K562 (cell line): ENCODE results near the gene TMC6. TPM values are rescaled to one million over a fixed set of nuclear protein-coding genes. Genes with fewer than 3 reads are reported as not detected.
A peak's percentile ranks its signal among the peaks of the same experiment; 100 is the strongest.

Source experiments
- BRD4 ChIP-seq: fragments of 200-600 bp; sonication (generic); IDR thresholded peaks from 2 replicates; pipeline ENCODE4 v1.6.1; 2017; ENCODE audit warnings: inconsistent platforms
- CREB5 ChIP-seq: fragments of 250-450 bp; sonication (Bioruptor Pico); IDR thresholded peaks from 2 replicates; pipeline ENCODE4 v1.5.0; 2020; ENCODE audit warnings: mild to moderate bottlenecking
- GATAD2A ChIP-seq: fragments of 450-650 bp; IDR thresholded peaks from 2 replicates; pipeline ENCODE4 v1.6.1; 2017
- GTF2A2 ChIP-seq: IDR thresholded peaks from 2 replicates; pipeline ENCODE4 v1.6.1; 2016; ENCODE audit warnings: mild to moderate bottlenecking, missing genetic modification characterization, missing compliant biosample characterization
- HMGN3 ChIP-seq: IDR thresholded peaks from 2 replicates; pipeline ENCODE4 v1.6.1; 2011; ENCODE audit warnings: borderline replicate concordance, low read depth, mild to moderate bottlenecking, mixed read lengths, low read length; ENCODE audit not compliant: insufficient read length; ENCODE audit errors: extremely low read depth
- HOXB6 ChIP-seq: fragments of 250-450 bp; sonication (Bioruptor Pico); IDR thresholded peaks from 2 replicates; pipeline ENCODE4 v1.5.1; 2022; ENCODE audit warnings: mild to moderate bottlenecking, borderline replicate concordance
- JUND ChIP-seq, 2 experiments: IDR thresholded peaks; 2 replicates in 1 of 2; 3 replicates in 1 of 2; pipeline ENCODE4 v1.6.1; 2011; ENCODE audit warnings: borderline replicate concordance in 2 of 2, low read depth in 2 of 2, low read length in 2 of 2, improper control_type of control experiment in 1 of 2, missing biosample characterization in 1 of 2, missing genetic modification characterization in 1 of 2, missing genetic modification reagents in 1 of 2
- KAT8 ChIP-seq: fragments of 450-650 bp; IDR thresholded peaks from 2 replicates; pipeline ENCODE4 v1.6.1; 2016; ENCODE audit warnings: low read depth, mild to moderate bottlenecking
- LARP7 ChIP-seq: fragments of 450-650 bp; IDR thresholded peaks from 2 replicates; pipeline ENCODE4 v1.6.1; 2016
- PHTF2 ChIP-seq: fragments of 250-450 bp; sonication (Bioruptor Pico); IDR thresholded peaks from 2 replicates; pipeline ENCODE4 v1.5.0; 2021; ENCODE audit warnings: mild to moderate bottlenecking
- PKNOX1 ChIP-seq: fragments of 450-650 bp; IDR thresholded peaks from 2 replicates; pipeline ENCODE4 v1.6.1; 2016
- RB1 ChIP-seq: fragments of 450-650 bp; IDR thresholded peaks from 2 replicates; pipeline ENCODE4 v1.6.1; 2017; ENCODE audit warnings: low read depth, mild to moderate bottlenecking
- RCOR1 ChIP-seq, 2 experiments: IDR thresholded peaks; 2 replicates each; pipeline ENCODE4 v1.6.1; 2012; ENCODE audit warnings: low read depth in 2 of 2, low read length in 2 of 2, borderline replicate concordance in 1 of 2, improper control_type of control experiment in 1 of 2
- VEZF1 ChIP-seq: fragments of 200-800 bp; sonication (Bioruptor generic); IDR thresholded peaks from 2 replicates; pipeline ENCODE4 v1.6.1; 2017; ENCODE audit warnings: missing genetic modification characterization, missing compliant biosample characterization
- XRCC5 ChIP-seq: fragments of 200-400 bp; formaldehyde crosslinking; IDR thresholded peaks from 2 replicates; pipeline ENCODE4 v1.6.1; 2017; ENCODE audit warnings: low read depth, mild to moderate bottlenecking, low read length
- ZFP36 ChIP-seq: fragments of 150-350 bp; IDR thresholded peaks from 2 replicates; pipeline ENCODE4 v1.6.1; 2018; ENCODE audit warnings: low read length, low read depth; ENCODE audit not compliant: partially characterized antibody
- ZFP91 ChIP-seq: sonication (generic); formaldehyde crosslinking; IDR thresholded peaks from 2 replicates; pipeline ENCODE4 v1.8.0; 2022; ENCODE audit warnings: mild to moderate bottlenecking, missing genetic modification reagents
- ZNF224 ChIP-seq: sonication (generic); formaldehyde crosslinking; IDR thresholded peaks from 2 replicates; pipeline ENCODE4 v1.8.0; 2022; ENCODE audit warnings: mild to moderate bottlenecking, missing genetic modification reagents
- ZNF764 ChIP-seq: fragments of 250-450 bp; sonication (Bioruptor Pico); IDR thresholded peaks from 2 replicates; pipeline ENCODE4 v1.4.0; 2020; ENCODE audit warnings: low read depth, mild to moderate bottlenecking, moderate library complexity
- polyA plus RNA-seq, 8 experiments: library from polyadenylated mRNA; depleted of rRNA in 4 of 8; stranded (reverse) in 5 of 8; unstranded in 3 of 8; fragments of >200 nt; fragmentation: Nextera tagmentation in 2 of 8; fragmentation: Illumina TruSeq in 1 of 8; extraction: Ambion mirVana in 2 of 8; extraction: Trizol in 1 of 8; gene quantifications; 2 replicates each; pipeline versions ENCODE4 v1.2.1 to v1.2.3, GENCODE V29; 2011 to 2014; ENCODE audit warnings: inconsistent platforms in 1 of 8, missing spikeins in 1 of 8
- total RNA-seq, 7 experiments: library from RNA; depleted of rRNA in 6 of 7; stranded (reverse); fragments of >200 nt in 6 of 7; fragmentation: Illumina TruSeq in 2 of 7; extraction: Trizol in 2 of 7; gene quantifications; 2 replicates each; pipeline versions ENCODE4 v1.2.1 to v1.2.3, GENCODE V29; 2011 to 2021; ENCODE audit warnings: low replicate concordance in 1 of 7

The TMC6 gene
- total and polyA plus RNA-seq, 9 of the 15 experiments (the other 6 are each of a cell fraction or from before 2014, with no cell fraction given): 4.1 to 351 (median 66.9) TPM

- no peak for TF ChIP-seq BRD4
- TF ChIP-seq RCOR1 (IDR thresholded peaks at IDR 0.05; ENCODE audit: borderline replicate concordance in 1 of 2, low read depth in 2 of 2, low read length in 2 of 2): peak; percentile 29 to 91; a peak in 2 of 4 replicates
- no peak for TF ChIP-seq GTF2A2 (tag)
- TF ChIP-seq JUND (IDR thresholded peaks at IDR 0.05; ENCODE audit: borderline replicate concordance, low read depth, low read length): 0 out of 2 replicates have a peak, but pooled peaks have one; percentile 23
- TF ChIP-seq JUND (tag; IDR thresholded peaks at IDR 0.05; ENCODE audit: borderline replicate concordance, low read depth, low read length): no peak; the same call in 2 of the 3 replicates
- no peak for TF ChIP-seq HOXB6
- TF ChIP-seq LARP7: peak; percentile 16; the same call in 1 of the 2 replicates
- no peak for TF ChIP-seq KAT8
- TF ChIP-seq PKNOX1: peak; percentile 34; the same call in 1 of the 2 replicates
- 0 out of 2 replicates have a peak, but pooled peaks have one; percentile 35 for TF ChIP-seq VEZF1 (CRISPR knock-in tag)
- TF ChIP-seq ZFP91 (CRISPR knock-in tag): 0 out of 2 replicates have a peak, but pooled peaks have one; percentile 34
- 0 out of 2 replicates have a peak, but pooled peaks have one; percentile 60 for TF ChIP-seq XRCC5
- no peak for TF ChIP-seq ZNF224 (CRISPR knock-in tag)
- peak; percentile 43; the same call in 1 of the 2 replicates for TF ChIP-seq RB1
- TF ChIP-seq ZNF764: no peak
- no peak for TF ChIP-seq CREB5
- TF ChIP-seq PHTF2: no peak
- no peak for TF ChIP-seq GATAD2A
- peak; percentile 14 for TF ChIP-seq HMGN3
- TF ChIP-seq ZFP36: peak; percentile 44
Observed at GRCh38 chr17:78133971-78134898, 5.7 kb upstream of the TMC6 start (continued).
